Measurements from ENCODE around the gene OR8G5. TPM values are rescaled to one million over a fixed set of nuclear protein-coding genes. Genes with fewer than 3 reads are reported as not detected.

OR8G5 gene
- total RNA-seq, 1 donor from 2014 or later: not detected

DNA sequence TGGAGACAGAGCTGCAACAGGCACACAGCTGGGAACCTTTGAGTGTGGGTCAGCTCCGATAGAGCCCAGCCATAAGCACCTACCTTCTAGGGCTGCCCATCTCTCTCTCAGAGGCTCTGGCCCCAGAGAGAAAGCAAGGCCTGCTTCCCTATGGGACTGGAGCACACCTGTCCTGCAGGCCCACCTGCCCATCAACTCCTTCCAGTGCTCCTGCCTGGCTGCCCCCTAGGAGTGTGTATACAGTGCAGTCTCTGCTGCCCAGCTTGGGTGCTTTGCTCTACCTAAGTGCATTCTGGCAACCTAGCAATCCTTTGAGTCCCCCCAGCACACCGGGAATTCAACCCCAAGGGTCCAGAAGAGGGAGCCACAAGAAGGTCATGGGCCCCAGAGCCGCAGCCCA is 21.0 kb downstream of the OR8G5 start:
- Mint-ChIP-seq H3K27ac (no peak overlapping the region), H3K9me3 (peaks cover 23% of the 10 kb centered on the region), H3K27me3 (ENCODE audit: low read depth) (no peaks in the 10 kb centered on the region), H3K4me1 (no peaks in the 10 kb centered on the region), H3K36me3 (no peaks in the 10 kb centered on the region), H3K4me3 (no peak overlapping the region)
- DNase-seq (ENCODE audit: low spot score in 2 of 2, unreplicated experiment in 2 of 2): no peak
- TF ChIP-seq, protein P1, sequence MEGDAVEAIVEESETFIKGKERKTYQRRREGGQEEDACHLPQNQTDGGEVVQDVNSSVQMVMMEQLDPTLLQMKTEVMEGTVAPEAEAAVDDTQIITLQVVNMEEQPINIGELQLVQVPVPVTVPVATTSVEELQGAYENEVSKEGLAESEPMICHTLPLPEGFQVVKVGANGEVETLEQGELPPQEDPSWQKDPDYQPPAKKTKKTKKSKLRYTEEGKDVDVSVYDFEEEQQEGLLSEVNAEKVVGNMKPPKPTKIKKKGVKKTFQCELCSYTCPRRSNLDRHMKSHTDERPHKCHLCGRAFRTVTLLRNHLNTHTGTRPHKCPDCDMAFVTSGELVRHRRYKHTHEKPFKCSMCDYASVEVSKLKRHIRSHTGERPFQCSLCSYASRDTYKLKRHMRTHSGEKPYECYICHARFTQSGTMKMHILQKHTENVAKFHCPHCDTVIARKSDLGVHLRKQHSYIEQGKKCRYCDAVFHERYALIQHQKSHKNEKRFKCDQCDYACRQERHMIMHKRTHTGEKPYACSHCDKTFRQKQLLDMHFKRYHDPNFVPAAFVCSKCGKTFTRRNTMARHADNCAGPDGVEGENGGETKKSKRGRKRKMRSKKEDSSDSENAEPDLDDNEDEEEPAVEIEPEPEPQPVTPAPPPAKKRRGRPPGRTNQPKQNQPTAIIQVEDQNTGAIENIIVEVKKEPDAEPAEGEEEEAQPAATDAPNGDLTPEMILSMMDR (IDR thresholded peaks at IDR 0.05; ENCODE audit: unreplicated experiment): no peak

DNA sequence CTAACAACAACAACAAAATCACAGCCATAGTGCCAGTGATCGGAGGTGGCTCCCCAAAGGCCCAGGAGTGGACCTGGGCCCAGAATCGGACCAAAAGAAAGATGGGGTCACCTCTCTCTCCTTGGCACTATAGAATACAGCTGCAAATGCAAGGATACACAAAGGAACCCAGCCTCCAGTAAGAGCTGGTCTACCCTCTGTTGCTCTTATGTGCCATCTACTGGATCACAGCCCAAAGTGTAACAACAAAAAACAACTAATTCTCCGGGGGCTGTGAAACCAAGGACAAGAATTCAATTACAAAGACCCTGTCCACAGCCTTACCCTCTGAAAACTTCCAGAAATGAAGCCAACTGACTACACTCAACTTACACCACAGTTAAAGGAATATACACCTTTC is 21.6 kb downstream of the OR8G5 start:
- Mint-ChIP-seq H3K9me3 (peaks cover 23% of the 10 kb centered on the region), H3K27me3 (ENCODE audit: low read depth) (no peaks in the 10 kb centered on the region), H3K4me3 (no peak overlapping the region), H3K27ac (no peak overlapping the region), H3K4me1 (no peaks in the 10 kb centered on the region), H3K36me3 (no peaks in the 10 kb centered on the region)
- TF ChIP-seq, protein P1 (IDR thresholded peaks at IDR 0.05; ENCODE audit: unreplicated experiment): no peak
- DNase-seq (ENCODE audit: low spot score in 2 of 2, unreplicated experiment in 2 of 2): no peak

DNA sequence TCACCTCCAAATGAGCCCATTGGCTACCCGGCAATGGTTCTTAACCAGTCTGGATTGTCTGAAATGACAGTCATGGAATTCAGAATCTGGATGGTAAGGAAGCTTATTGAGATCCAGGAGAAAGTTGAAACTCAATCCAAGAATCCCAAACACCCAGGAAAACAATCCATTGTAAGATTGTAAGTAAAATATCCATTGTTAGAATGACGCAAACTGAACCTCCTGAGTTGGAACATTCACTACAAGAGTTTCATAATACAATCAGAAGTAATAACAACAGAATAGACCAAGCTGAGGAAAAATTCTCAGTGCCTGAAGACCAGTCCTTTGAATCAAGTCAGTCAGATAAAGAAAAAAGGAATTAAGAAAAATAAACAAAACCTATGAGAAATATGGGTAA is 22.1 kb downstream of the OR8G5 start:
- TF ChIP-seq, protein P1 (IDR thresholded peaks at IDR 0.05; ENCODE audit: unreplicated experiment): no peak
- peaks cover 26% of the 10 kb centered on the region for H3K9me3 Mint-ChIP-seq
- no peaks in the 10 kb centered on the region for H3K4me1 Mint-ChIP-seq
- H3K4me3 Mint-ChIP-seq: no peak overlapping the region
- no peak overlapping the region for H3K27ac Mint-ChIP-seq
- no peaks in the 10 kb centered on the region for H3K27me3 Mint-ChIP-seq (ENCODE audit: low read depth)
- H3K36me3 Mint-ChIP-seq: no peaks in the 10 kb centered on the region
- no peak for DNase-seq (ENCODE audit: low spot score in 2 of 2, unreplicated experiment in 2 of 2)

DNA sequence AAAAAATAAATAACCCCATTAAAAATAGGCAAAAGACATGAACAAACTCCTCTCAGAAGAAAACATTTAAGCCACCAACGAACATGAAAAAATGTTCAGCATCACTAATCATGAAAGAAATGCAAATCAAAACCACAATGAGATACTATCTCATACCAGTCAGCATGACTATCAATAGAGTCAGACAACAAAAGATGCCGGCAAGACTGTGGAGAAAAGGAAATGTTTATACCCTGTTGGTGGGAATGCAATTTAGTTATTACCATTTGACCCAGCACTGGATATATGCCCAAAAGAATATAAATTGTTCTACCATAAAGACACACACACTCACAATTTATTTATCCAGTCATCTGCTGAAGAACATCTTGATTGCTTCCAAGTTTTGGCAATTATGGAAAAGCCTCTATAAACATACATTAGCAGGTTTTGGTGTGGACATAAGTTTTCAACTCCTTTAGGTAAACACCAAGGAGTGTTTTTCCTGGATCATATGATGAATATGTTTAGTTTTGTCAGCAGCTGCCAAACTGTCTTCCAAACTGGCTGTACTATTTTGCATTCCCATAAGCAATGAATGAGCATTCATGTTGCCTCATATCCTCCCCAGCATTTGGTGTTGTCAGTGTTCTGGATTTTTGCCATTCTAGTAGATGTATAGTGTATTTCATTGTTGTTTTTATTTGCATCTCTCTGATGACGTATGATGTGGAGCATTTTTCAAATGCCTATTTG is 29.6 kb downstream of the OR8G5 start:
- TF ChIP-seq, protein P1 (IDR thresholded peaks at IDR 0.05; ENCODE audit: unreplicated experiment): no peak
- no peak overlapping the region for H3K4me3 Mint-ChIP-seq
- no peak overlapping the region for H3K27ac Mint-ChIP-seq
- no peaks in the 10 kb centered on the region for H3K36me3 Mint-ChIP-seq
- no peaks in the 10 kb centered on the region for H3K4me1 Mint-ChIP-seq
- H3K9me3 Mint-ChIP-seq: peaks cover 46% of the 10 kb centered on the region
- H3K27me3 Mint-ChIP-seq (ENCODE audit: low read depth): peaks cover 2% of the 10 kb centered on the region
- DNase-seq (ENCODE audit: low spot score in 2 of 2, unreplicated experiment in 2 of 2): no peak

DNA sequence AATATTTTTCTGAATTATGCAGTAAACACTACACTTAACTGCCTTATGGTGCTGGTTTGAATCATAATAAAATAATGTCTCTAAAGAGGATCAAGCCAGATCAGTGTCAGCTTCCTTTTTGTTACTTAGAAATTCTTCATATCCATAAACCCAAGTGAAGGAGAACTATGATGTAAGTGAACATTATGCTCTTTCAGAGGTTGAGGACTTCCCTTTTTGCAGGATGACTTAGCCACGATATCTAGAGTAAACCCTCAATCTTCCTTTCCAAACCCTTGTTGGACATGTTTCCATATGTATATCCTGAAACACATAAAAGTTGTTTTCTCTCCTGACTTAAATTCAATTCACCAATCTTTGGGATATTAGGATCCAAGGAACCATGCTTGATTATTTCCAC is 38.5 kb downstream of the OR8G5 start:
- Mint-ChIP-seq H3K4me3 (no peak overlapping the region), H3K27me3 (ENCODE audit: low read depth) (peaks cover 3% of the 10 kb centered on the region), H3K9me3 (peaks cover 17% of the 10 kb centered on the region), H3K36me3 (no peaks in the 10 kb centered on the region), H3K27ac (no peak overlapping the region), H3K4me1 (no peaks in the 10 kb centered on the region)
- TF ChIP-seq, protein P1 (IDR thresholded peaks at IDR 0.05; ENCODE audit: unreplicated experiment): no peak
- no peak for DNase-seq (ENCODE audit: low spot score in 2 of 2, unreplicated experiment in 2 of 2)

All from mesothelial cell of epicardium (in vitro differentiated cells).